HK-2 (cell line): ENCODE measurements around the gene HIVEP3.

Experiments used
- DNase-seq: peaks from one replicate; pipeline ENCODE4 v3.0.0-alpha.2; 2018; ENCODE audit not compliant: unreplicated experiment

Gene HIVEP3

DNA sequence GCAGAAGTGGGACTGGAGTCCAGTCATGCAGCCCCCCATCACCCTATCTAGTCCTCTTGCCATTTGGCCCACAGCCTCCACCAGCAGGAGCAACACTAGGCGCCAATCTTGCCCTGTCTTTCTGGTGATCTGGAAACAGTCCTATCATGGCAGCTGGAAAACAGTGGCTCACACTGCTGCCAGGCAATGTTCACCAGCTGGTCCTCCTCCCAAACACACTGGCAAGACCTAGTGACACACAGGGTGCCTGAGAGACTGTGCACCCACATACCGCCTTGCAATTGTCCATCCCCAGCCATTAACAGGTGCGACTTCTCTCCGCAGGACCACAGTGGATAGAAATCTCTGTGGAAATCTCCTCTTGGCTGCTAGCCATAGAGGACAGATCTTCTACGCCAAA is 105.5 kb downstream of the HIVEP3 start:
- DNase-seq, result no peak

DNA sequence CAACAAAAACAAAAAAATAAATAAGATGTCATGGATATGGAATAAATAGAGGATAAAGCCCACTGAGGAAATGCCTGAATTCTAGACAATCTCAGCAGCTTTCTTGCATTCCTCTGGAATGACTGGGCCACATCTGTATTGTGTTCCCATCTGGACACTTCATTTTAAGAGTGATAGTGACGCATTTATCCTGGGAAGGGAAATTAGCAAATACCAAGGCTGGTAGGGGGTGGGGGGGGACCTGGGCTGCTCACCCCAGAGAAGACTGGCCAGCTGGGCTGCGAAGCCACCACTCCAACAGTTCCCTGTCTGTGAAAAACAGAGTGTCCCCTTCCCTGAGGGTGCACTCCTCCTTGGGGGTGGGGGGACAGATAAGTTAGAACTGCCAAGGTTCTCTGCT is 106.3 kb downstream of the HIVEP3 start:
- no peak for DNase-seq

DNA sequence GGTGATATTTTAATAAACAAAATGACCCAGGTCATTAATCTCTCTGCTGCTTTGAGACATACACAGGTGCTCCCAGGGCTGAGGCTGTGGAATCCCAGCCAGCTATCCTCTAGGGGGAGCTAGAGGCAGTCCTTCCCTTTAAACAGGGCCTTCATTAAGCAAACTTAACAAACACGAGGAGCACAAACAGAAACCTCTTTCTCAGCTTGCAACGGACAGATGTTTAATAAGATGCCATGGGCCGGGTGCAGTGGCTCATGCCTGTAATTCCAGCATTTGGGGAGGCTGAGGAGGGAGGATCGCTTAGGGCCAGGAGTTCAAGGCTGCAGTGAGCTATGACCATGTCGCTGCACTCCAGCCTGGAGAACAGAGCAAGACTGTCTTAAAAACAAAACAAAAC is 106.7 kb downstream of the HIVEP3 start:
- DNase-seq, result peak; percentile 49

DNA sequence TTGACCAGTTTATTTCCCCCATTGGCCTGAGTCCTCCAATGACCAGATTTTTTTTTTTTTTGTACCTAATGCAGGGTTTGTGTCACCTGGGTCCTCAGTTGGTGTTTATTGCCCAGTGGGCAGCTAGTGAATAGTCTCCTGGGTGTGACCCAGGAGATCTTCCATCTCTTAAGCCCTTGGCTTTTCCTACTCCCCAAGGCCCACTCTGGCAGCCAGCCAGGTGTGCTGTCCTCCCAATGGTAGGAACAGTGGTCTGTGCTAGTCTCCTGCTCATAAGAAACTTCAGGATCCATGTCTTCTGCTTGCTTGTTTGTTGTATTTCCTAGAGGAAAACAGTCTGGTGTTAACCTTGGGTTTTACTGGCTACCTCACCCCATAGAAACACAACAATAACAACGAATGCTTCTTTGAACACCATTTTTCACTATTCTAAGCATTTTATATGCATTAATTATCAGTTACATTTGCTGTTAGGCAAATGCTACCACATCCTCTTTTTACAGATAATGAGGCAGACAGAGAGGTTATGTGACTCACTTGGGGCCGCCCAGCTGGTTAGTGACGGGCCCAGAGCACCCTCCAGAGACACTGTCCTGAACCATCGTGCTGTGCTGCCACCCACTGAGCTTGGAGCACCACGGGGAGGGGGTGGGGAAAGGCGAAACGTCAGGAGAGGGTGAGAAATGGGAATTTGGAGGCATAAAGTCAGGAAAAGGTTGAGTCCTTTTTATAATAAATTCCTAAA is 107.5 kb downstream of the HIVEP3 start:
- no peak for DNase-seq

DNA sequence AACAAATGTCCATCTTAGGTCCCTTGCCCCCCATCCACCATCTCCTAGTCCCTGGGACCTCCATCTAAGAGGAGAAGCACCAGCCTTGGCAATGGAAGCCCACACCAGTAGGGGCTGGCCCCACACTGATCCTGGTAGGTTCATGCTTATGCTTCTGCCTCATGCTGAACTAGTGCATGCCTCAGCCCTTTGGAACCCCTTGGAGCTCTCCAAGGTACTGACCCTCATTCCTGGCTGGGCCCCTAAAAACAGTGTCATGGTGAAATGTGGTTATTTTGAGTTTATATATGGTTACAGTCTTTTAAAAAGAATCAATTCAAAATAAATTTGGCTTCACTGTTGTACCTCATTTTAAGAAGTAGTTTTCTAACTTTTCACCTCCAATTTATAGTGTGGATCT is 108.3 kb downstream of the HIVEP3 start:
- peak; percentile 43 for DNase-seq

DNA sequence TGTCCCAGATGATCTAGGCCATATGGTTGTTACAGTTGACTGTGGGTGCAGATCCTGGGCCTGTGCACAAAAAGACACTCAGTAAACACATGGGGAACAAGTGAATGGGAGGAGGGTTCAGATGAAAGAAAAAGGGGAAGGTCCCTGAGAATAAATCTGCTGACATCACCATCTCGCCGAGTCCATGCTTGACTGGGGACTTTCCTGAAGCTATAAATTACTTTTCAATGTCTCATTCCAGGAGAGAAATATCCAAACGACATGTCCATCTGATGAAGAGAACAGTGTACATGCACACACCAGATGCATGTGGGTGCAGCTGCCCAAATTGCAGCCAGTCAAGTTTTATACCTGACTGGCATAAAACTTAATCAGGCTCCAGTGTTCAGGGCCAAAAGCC is 109.0 kb downstream of the HIVEP3 start:
- DNase-seq, result no peak

DNA sequence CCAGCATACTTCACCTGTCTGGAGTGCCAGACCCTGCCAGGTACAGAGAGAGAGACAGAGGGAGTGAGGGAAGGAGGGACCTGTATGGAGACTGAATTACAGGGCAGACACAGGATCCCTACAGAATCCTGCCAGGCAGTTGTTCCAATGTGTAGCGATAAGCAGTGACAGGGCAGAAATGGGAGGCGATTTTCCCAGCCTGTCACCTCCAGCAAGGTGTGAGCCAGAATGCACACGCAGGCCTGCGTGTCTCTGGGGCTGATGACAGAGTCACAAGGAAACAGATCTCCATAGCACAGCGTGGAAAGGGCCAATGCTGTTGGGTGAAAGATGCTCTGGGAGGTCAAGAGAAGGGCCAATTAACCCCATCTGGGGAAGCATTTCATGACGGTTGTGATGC is 111.3 kb downstream of the HIVEP3 start:
- no peak for DNase-seq

DNA sequence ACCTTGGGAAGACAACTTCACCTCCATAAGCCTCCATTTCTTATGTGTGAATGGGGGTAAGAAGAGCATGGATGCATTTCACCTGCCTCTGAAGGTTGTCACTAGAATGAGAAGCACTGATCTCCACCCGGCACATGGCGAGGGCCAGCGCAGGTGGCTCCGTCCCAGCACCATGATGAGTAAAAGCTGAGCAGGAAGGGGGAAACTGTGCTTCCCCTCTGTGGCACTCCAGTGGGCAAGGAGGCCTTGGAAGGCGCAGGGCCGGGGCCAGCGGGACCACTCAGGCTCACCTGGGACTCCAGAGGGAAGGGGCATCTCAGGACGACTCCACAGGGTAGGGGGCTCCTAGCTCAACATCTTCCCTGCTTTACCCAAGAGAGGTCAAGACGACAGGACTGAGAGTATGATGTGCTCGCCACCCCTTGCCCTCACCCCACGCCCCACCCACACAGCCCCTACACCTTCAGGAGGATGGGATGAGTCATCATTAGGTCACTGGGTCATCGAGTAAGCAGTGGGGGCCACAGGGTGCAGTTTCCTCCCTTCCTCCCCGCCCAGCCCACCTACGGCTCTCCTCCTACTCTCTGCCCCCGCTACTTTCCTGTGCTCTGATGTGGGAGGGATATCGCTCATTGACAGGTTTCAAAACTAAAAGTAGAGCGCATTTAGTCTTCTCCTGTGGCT is 112.1 kb downstream of the HIVEP3 start:
- DNase-seq, result no peak

DNA sequence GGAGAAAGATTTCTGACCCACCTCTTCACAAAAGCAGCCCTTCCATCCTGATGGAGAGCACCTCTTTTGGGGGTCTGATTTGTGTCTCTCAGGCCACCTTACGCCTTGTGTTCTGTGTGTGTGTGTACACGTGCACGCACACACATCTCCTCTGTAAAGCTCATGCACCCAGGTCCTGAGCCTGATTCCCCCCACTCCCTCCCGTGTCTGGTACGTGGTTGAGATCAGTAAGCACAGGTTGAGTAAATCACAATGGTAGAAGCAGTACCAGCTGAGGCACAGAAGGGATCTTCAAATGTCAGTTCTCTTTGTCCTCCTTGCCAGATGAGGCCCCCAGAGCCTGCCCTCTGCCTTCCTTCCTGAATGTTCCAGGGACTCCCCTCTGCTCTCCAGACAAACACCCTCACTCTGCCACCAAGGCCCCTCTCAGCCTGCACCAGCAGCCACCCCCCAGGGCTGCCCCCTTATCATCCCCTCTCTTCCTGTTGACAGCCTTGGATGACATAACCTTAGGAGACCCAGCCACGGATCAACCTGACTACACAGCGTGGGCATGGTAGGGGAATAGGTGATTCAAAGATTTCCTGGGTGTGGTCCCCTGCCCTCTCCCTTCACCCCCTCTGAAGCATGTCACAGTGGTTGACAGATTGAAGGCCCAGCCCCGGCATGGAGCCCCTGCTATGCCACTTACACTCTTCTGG is 112.8 kb downstream of the HIVEP3 start:
- DNase-seq, result no peak

DNA sequence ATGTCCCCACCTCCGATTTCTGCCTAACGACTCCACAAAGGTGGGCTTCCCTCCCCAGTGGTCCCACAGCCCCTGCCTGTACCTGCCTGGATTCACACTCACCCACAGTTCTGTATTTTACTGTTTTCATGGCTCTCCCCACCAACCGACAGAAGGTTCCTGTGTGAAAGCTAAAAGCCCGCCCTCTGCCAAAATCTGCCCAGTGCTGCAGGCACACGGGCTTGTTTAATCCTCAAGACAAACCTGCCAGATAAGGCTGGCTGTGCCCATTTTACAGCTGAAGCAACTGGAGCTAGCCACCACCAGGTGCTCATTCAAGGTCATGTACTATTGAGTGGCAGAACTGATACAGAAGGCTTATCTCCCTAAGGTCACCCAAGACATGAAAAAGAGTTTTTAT is 114.5 kb downstream of the HIVEP3 start:
- DNase-seq, result no peak

DNA sequence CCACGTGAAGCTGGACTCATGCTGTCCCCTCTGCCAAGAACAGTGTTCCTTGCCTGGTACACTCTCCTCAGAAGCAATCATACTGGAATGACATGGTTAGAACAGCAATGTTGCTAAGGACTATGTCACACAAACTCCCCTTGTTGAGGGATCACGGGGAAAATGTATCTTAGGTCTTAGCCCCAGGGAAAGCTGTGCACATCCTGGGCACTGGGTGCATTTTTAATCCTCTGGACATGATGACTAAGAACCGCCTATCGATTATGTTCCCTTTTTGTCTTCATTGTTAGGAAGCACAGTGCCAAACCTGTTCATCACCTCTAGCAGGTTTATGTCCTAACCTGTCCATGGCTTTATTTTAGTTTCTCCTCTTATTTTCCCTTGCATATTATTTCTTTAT is 115.1 kb downstream of the HIVEP3 start:
- no peak for DNase-seq

DNA sequence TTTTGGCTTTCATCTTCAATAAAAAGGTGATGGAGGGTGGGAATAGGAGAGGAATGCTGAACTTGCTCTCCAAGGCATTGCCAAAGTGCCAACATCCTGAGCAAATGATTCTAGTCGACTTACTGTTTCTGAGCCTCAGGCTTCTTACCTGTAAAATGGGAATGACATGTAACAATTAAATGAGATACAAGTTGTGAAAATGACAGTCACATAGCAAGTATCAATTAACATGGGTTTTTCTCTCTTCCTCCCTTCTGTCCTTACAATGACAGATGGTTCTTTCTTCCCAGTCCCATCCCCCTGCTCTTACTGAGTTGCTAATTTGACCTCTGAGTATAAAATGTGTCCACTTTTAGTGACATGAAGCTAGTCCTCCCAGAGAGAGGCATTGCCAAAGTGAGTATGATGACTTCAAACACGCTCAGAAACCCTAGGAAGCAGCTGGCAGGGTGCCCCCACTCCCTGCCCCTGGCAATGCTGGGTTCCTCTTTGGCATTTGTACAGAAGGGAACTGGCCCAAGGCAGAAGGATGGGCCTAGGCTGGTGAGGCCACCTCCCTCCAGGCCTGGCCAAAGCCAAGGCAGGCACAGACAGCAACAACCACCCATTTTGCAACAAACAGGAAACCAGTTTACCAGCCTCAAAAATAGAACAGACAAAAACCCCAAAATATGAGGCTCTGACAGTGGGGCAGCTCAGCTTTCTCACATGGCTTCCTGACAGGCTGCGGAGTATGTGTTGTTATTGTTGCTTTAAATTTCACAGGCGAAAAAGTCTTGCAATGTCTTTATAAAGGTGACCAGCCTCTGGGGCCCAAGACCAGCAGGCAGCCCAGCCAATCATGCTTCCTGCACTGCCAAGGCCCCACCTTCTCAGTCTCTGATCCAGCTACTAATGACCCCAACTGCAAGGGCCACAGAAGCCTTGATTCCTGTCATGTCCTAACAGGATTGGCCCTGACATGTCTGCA is 115.9 kb downstream of the HIVEP3 start:
- DNase-seq, result no peak

DNA sequence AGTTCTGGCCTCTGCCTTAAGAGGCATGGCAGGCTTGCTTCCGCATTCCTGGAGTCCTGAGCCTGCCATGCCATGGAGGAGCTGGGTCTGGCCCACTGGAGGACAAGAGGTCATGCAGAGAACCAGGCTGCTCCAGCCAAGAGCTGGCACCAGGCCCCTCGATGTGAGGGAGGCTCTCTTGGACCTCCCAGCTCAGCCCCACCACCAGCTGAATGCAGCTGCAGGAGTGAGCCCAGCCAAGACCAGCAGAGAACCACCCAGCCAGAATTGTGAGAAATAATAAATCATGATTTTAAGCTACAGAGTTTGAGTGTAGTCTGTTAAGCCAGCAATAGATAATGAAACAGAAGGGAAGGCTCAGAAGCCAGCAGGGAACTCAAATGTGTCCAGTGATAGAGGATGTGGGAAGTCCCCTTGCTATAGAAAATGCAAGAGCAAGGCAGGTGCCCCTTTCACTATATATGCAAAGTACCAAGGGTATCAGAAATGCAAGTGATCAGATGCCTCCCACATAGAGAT is 118.4 kb downstream of the HIVEP3 start:
- DNase-seq, result no peak

DNA sequence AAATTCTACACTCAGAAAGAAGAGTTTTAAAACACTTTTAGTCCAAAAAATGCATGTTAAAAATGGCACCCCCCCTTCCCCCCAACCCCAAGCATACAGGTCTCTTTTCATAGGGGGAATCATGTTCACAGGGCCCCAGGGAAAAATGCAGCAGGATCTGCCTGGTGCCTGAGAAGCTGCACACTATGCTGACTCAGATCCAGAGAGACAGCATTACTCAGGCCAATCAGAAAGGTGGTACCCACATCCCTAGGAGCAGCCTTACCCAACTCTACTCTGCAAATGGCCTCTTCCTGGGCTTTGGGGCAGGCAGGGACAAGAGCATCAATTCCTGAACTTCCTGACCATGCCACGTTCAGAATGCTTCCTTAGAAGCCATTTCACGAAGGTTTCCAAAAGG is 119.0 kb downstream of the HIVEP3 start:
- no peak for DNase-seq

DNA sequence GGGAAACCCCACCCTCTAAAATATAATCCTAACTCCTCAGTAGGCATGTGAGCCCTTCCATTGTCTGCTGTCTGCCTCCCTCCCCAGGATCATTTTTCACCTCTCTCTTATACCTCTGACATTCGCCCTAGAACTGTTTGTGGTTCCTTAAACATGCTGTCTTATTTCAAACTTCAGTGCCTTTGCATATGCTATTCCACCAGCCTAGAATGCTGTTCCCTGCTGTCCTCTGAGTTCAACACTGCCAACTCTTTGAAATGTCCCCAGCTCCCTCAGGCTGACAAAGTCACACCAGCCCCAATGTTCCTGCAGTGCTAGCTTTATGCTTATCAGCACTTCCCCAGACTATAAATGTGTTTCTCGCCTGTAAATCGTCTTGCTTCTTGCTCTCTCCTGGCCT is 119.5 kb downstream of the HIVEP3 start:
- no peak for DNase-seq

DNA sequence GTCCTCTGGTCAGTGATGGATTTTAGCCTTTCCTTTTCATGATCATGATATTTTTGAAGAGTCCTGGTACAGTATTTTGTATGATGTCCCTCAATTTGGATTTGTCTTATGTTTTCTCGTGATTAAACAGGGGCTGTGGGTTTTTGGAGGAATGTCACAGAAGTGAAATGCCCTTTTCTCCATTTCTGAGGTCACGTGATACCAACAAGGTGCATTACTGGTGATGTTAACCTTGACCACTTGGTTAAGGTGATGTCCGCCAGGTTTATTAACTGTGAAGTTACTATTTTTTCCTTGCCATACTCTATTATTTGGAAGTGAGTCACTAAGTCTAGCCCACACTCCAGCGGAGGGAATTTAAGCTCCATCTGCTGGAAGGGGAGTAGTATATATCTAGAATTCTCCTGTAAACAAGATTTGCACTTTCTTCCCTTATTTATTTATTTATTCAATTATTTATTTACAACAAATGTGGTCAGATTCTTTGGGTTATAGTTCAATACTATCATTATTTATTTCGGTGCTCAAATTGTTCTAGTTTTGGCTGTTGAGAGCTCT is 123.4 kb downstream of the HIVEP3 start:
- DNase-seq, result no peak

DNA sequence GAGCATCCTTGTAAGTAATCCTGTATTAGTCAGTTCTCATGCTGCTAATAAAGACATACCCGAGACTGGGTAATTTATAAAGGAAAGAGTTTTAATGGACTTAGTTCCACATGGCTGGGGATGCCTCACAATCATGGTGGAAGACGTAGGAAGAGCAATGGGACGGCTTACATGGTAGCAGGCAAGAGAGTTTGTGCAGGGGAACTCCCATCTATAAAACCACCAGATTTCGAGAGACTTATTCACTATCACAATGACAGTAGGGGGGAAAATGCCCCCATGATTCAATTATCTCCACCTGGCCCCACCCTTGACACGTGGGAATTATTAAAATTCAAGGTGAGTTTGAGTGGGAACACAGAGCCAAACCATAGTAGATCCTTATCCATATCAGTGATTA is 124.7 kb downstream of the HIVEP3 start:
- DNase-seq, result no peak

DNA sequence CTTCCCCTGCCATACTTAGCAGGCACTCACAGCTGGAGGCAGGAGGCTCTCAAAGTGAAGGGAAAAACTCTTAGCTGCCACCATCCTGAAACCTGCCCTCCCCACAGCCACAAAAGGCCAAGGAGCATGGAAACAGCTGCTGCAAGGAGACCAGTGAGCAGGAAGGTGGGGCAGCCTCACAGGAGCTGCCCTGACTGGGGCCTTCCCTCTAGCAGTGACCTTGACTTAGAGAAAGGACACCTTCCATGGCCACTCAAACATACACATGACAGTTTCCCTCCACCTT is 126.3 kb downstream of the HIVEP3 start:
- no peak for DNase-seq

DNA sequence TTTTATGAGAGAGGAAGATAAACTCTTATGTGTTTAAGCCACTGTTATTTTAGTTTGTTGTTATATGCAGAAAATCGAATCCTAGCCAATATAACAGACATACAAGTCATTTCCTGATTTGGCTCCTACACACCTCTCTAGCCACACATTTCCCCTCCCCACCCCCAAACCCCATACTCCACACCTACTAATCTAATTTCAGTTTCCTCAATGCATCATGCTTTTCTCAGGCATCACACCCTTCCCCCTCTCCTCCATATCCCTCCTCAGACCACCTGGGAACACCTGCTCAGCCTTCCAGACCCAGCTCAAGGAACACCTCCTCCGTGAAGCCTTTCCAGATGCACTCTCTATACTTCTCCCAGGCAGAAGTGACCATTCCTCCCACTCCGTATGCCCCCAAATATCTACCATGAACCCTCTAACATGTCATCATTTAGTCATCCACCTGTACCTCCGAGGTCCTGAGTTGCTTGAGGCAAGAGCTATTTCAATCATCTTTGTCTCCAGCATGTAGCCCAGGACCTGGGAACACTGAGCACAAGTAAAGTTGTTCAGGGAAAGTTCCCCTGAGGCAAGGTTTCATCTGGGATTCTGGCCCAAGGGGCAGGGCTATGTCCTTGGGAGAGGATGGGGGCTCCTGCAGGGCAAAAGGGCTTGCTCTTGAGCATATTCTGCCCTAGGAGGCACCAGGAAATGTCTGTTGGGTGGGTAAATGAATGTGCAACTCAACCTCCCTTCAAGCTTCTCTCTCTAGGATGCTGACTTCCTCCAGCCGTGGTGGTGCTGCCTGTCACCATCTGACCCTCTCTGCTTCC is 126.8 kb downstream of the HIVEP3 start:
- no peak for DNase-seq

DNA sequence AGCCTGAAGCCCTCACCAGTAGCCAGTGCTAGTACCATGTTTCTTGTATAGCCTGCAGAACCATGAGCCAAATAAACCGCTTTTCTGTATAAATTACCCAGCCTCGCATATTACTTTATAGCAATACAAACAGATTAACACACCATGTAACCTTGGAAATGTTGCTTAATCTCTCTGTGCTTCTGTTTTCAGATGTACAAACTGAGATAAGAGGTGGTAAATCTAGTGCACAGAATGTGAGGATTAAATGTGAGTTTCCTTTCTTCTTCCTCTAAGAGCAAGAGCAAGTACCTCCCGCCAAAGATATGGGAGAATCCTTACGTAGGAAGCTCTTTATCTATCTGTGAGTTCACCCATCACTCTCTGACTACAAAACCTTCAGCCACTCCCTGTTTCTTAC is 128.4 kb downstream of the HIVEP3 start:
- DNase-seq, result no peak
